ENCODE measurements around the gene TIMELESS.
"Not testable (repeated sequence)": the region's sequence is repeated elsewhere in the genome, so short reads cannot be mapped to it uniquely, and the experiment has no call there.

TIMELESS gene

GRCh38 chr12:56448860-56449621 lies at the start of gene TIMELESS:
Gene TIMELESS, minus strand, starts transcription at chr12:56449426. Its CDS starts 15,256 bp downstream, at chr12:56434170.
- DNase-seq (ENCODE audit: low read depth), result peak; percentile 80

GRCh38 chr12:56498126-56498902 lies 49.1 kb upstream of the TIMELESS start:
- DNase-seq (ENCODE audit: low read depth), result not testable (repeated sequence)

GRCh38 chr12:56496704-56497103 lies 47.5 kb upstream of the TIMELESS start:
- DNase-seq (ENCODE audit: low read depth), result not testable (repeated sequence)

- DNase-seq (ENCODE audit: low read depth), result not testable (repeated sequence)
Observed at GRCh38 chr12:56494481-56494880, 45.3 kb upstream of the TIMELESS start.

- DNase-seq (ENCODE audit: low read depth), result not testable (repeated sequence)
Observed at GRCh38 chr12:56494106-56494415, 44.8 kb upstream of the TIMELESS start.

- DNase-seq (ENCODE audit: low read depth), result not testable (repeated sequence)
Observed at GRCh38 chr12:56493409-56494105, 44.3 kb upstream of the TIMELESS start.

- DNase-seq (ENCODE audit: low read depth), result no peak
Observed at GRCh38 chr12:56490360-56490759, 41.1 kb upstream of the TIMELESS start.

- DNase-seq (ENCODE audit: low read depth), result no peak
Observed at GRCh38 chr12:56488041-56488955, 39.1 kb upstream of the TIMELESS start, which contains the start of gene GLS2. Gene GLS2, minus strand, starts transcription at chr12:56488161. Its CDS starts 43 bp downstream, at chr12:56488118.

- no peak for DNase-seq (ENCODE audit: low read depth)
Observed at GRCh38 chr12:56487448-56488040, 38.3 kb upstream of the TIMELESS start.

- no peak for DNase-seq (ENCODE audit: low read depth)
Observed at GRCh38 chr12:56486694-56487093, 37.5 kb upstream of the TIMELESS start.

GRCh38 chr12:56484566-56484965 lies 35.3 kb upstream of the TIMELESS start:
- no peak for DNase-seq (ENCODE audit: low read depth)

GRCh38 chr12:56479625-56480024 lies 30.4 kb upstream of the TIMELESS start:
- DNase-seq (ENCODE audit: low read depth), result no peak

GRCh38 chr12:56477521-56478225 lies 28.4 kb upstream of the TIMELESS start:
- no peak for DNase-seq (ENCODE audit: low read depth)

GRCh38 chr12:56476972-56477432 lies 27.8 kb upstream of the TIMELESS start:
- no peak for DNase-seq (ENCODE audit: low read depth)

GRCh38 chr12:56476143-56476542 lies 26.9 kb upstream of the TIMELESS start:
- DNase-seq (ENCODE audit: low read depth), result no peak

GRCh38 chr12:56474389-56474788 lies 25.2 kb upstream of the TIMELESS start:
- no peak for DNase-seq (ENCODE audit: low read depth)

- no peak for DNase-seq (ENCODE audit: low read depth)
Observed at GRCh38 chr12:56469007-56469930, 20.0 kb upstream of the TIMELESS start.

- peak; percentile 57 for DNase-seq (ENCODE audit: low read depth)
Observed at GRCh38 chr12:56468216-56469006, 19.2 kb upstream of the TIMELESS start, which contains the start of gene SPRYD4. Gene SPRYD4, plus strand, starts transcription at chr12:56468578. Its CDS starts 14 bp downstream, at chr12:56468592.
